ENCODE results near the gene CLSTN2. TPM values are rescaled to one million over a fixed set of nuclear protein-coding genes. Genes with fewer than 3 reads are reported as not detected.

The CLSTN2 gene
- total RNA-seq, 4 donors from 2014 or later: 3.7 to 9.5 (median 7.4) TPM

DNA sequence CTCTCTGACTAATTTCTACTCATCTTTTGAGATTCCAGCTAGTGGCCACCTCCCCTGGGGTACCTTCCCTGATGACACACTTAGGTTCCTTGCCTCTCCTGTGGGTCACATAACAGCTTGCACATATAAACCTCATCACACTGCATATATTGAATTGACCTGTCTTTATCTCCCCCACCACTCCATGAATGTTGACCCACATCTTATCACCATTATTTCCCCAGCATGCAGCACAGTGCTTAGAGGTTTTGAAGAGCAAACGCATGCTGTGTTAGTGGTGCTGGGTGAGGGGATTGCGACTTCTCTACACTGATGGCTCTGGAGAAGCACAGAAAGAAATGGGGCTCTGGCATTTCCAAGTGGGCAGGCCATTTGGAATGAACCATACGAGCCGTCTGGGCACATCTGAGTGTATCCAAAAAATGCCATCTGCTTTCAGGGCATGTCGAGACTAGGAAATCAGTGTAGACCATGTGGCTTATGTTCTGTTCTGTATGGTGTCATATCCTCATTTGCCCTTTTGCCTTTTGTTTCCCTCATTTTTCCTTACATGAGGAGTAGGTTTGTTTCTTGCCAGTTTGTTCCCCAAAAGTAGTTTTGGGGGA is 409.7 kb downstream of the CLSTN2 start:
- H3K4me1 ChIP-seq: no peaks in the 10 kb centered on the region
- TF ChIP-seq POLR2A (IDR thresholded peaks at IDR 0.05; ENCODE audit: low read depth) (no peak), POLR2AphosphoS5 (IDR thresholded peaks at IDR 0.05) (no peak)
- TF ChIP-seq, protein P1, sequence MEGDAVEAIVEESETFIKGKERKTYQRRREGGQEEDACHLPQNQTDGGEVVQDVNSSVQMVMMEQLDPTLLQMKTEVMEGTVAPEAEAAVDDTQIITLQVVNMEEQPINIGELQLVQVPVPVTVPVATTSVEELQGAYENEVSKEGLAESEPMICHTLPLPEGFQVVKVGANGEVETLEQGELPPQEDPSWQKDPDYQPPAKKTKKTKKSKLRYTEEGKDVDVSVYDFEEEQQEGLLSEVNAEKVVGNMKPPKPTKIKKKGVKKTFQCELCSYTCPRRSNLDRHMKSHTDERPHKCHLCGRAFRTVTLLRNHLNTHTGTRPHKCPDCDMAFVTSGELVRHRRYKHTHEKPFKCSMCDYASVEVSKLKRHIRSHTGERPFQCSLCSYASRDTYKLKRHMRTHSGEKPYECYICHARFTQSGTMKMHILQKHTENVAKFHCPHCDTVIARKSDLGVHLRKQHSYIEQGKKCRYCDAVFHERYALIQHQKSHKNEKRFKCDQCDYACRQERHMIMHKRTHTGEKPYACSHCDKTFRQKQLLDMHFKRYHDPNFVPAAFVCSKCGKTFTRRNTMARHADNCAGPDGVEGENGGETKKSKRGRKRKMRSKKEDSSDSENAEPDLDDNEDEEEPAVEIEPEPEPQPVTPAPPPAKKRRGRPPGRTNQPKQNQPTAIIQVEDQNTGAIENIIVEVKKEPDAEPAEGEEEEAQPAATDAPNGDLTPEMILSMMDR (IDR thresholded peaks at IDR 0.05): no peak
- no peak overlapping the region for H3K4me3 ChIP-seq
- H3K27me3 ChIP-seq: no peaks in the 10 kb centered on the region
- H3K27ac ChIP-seq (replicated peaks in 1 of 4): no peak overlapping the region
- peaks cover 0 to 8% (median 2%) of the 10 kb centered on the region in 4 donors for H3K9me3 ChIP-seq
- H3K36me3 ChIP-seq: no peaks in the 10 kb centered on the region
- no peak for DNase-seq (ENCODE audit: extremely low spot score)
- WGBS: 91% methylated on average over 5 of the region's 5 CpGs
- intact Hi-C loops (cut with DNase I): no loop called here

DNA sequence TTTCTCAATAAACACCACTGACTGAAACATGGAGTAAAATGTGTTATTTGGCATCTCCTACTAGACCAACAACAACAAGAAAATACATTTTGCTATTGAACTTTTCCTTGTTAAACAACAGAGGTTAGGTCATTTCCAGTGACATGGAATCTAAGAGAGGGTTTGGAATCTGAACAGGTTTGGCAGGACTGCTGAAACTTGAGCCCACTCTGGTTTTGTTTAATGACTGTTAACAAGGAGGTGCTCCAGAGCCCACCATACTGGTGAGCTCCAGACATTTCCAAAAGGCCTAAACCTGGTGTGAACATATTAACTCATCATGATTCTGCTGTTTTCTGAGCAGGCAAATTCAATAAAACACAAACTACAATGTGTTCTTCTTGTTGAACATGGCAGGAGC is 412.2 kb downstream of the CLSTN2 start:
- no peaks in the 10 kb centered on the region for H3K27me3 ChIP-seq
- TF ChIP-seq, protein P1 (IDR thresholded peaks at IDR 0.05): no peak
- intact Hi-C loops (cut with DNase I): no loop called here

DNA sequence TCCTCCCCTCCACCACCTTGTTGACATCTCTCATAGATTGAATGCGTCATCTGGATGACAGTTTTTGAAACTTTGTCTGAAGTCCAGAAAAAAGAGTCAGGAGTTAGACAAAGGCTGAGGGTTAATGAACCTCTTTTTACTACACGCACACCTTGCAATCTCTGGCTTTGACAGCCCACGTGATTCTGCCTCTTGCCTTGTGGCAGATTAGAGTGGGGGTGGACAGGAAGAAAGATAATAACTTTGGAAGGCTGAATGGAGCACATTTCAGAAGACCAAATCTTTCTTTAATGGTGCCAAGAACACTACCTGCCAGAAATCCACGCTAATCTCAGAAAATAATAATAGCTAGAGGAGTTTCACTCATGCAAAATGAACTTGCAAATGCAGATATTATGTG is 415.0 kb downstream of the CLSTN2 start:
- no peak overlapping the region for H3K4me3 ChIP-seq
- no peaks in the 10 kb centered on the region for H3K9me3 ChIP-seq
- H3K27me3 ChIP-seq: no peaks in the 10 kb centered on the region
- DNase-seq (ENCODE audit: extremely low spot score): no peak
- H3K27ac ChIP-seq (replicated peaks in 1 of 4): no peak overlapping the region
- intact Hi-C loops (cut with DNase I): no loop called here
- H3K36me3 ChIP-seq: no peaks in the 10 kb centered on the region
- 68% methylated on average over 4 of the region's 4 CpGs for WGBS
- H3K4me1 ChIP-seq: no peaks in the 10 kb centered on the region
- TF ChIP-seq EP300 (IDR thresholded peaks at IDR 0.05): no peak
- TF ChIP-seq POLR2A (IDR thresholded peaks at IDR 0.05; ENCODE audit: low read depth): no peak
- TF ChIP-seq, protein P1 (IDR thresholded peaks at IDR 0.05): no peak
- TF ChIP-seq POLR2AphosphoS5 (IDR thresholded peaks at IDR 0.05): no peak

More for the DNA sequence above, 412.2 kb downstream of the CLSTN2 start:
- Histone ChIP-seq H3K27ac (replicated peaks in 1 of 4) (no peak overlapping the region), H3K36me3 (no peaks in the 10 kb centered on the region), H3K9me3 (peaks cover 0 to 8% (median 2%) of the 10 kb centered on the region in 4 donors), H3K4me3 (no peak overlapping the region), H3K4me1 (no peaks in the 10 kb centered on the region)
- no peak for DNase-seq (ENCODE audit: extremely low spot score)

DNA sequence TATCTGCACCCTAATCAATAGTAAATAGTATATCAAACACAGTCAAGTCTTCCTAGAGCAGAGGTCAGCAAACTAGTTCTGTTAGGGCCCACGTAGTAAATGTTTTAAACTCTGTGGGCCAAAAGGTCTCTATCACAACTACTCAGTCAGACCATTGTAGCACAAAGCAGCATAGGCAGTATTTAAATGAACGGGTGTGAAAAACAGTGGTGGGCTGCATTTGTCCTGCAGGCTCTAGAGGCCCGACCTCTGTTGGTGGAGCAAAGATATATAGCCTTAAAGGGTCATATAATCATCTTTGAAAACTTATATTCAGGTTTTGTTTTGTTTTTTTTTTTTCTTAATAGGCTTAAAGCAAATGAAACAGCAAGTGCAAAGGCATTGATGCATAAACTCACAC is 416.5 kb downstream of the CLSTN2 start:
- WGBS: 48% methylated on average over 3 of the region's 3 CpGs
- no peaks in the 10 kb centered on the region for H3K9me3 ChIP-seq
- no peak overlapping the region for H3K4me3 ChIP-seq
- no peaks in the 10 kb centered on the region for H3K27me3 ChIP-seq
- no peaks in the 10 kb centered on the region for H3K4me1 ChIP-seq
- DNase-seq (ENCODE audit: extremely low spot score): no peak
- H3K27ac ChIP-seq (replicated peaks in 1 of 4): no peak overlapping the region
- TF ChIP-seq POLR2AphosphoS5 (IDR thresholded peaks at IDR 0.05): no peak
- no peak for TF ChIP-seq POLR2A (IDR thresholded peaks at IDR 0.05; ENCODE audit: low read depth)
- no peak for TF ChIP-seq EP300 (IDR thresholded peaks at IDR 0.05)
- TF ChIP-seq, protein P1 (IDR thresholded peaks at IDR 0.05): no peak
- intact Hi-C loops (cut with DNase I): no loop called here
- H3K36me3 ChIP-seq: no peaks in the 10 kb centered on the region

GRCh38 chr3:140355481-140355880 is 420.5 kb downstream of the CLSTN2 start:
- no peak overlapping the region for H3K27ac ChIP-seq (replicated peaks in 1 of 4)
- no peaks in the 10 kb centered on the region for H3K36me3 ChIP-seq
- H3K9me3 ChIP-seq: no peaks in the 10 kb centered on the region
- no peaks in the 10 kb centered on the region for H3K27me3 ChIP-seq
- 86% methylated on average over 3 of the region's 3 CpGs for WGBS
- no peak overlapping the region for H3K4me3 ChIP-seq
- TF ChIP-seq EP300 (IDR thresholded peaks at IDR 0.05) (no peak), POLR2AphosphoS5 (IDR thresholded peaks at IDR 0.05) (no peak), POLR2A (IDR thresholded peaks at IDR 0.05; ENCODE audit: low read depth) (no peak)
- TF ChIP-seq, protein P1 (IDR thresholded peaks at IDR 0.05): no peak
- intact Hi-C loops (cut with DNase I): no loop called here
- DNase-seq (ENCODE audit: extremely low spot score): no peak
- no peaks in the 10 kb centered on the region for H3K4me1 ChIP-seq

Measured in esophagus muscularis mucosa (tissue), 4 donors.